Activated CD8-positive, alpha-beta T cell treated with anti-CD3 and anti-CD28 coated beads for 36 hours (primary cell): ENCODE measurements around the gene ZBTB2. TPM values are rescaled to one million over a fixed set of nuclear protein-coding genes. Genes with fewer than 3 reads are reported as not detected.
"Not testable (repeated sequence)": the region's sequence is repeated elsewhere in the genome, so short reads cannot be mapped to it uniquely, and the experiment has no call there.

Source experiments
- ATAC-seq: fragments of 200-7000 bp; cut with Tn5 transposase; one replicate; pipeline ENCODE4 v1.10.0; 2021; ENCODE audit warnings: mild to moderate bottlenecking, moderate library complexity
- CTCF ChIA-PET: fragments of 350-600 bp; sonication (Branson Sonifier 250); formaldehyde crosslinking; loops from one replicate; lab custom pipeline; 2021; ENCODE audit warnings: antibody characterized with exemption; lab: Charles Lee
- POLR2A ChIA-PET: fragments of 350-600 bp; sonication (Branson Sonifier 250); formaldehyde crosslinking; loops from one replicate; lab custom pipeline; 2021; ENCODE audit warnings: antibody characterized with exemption; lab: Charles Lee
- DNase-seq: peaks from one replicate; pipeline ENCODE4 v3.0.0-alpha.2; 2020
- H3K27ac Mint-ChIP-seq: one replicate; pipeline ENCODE4 v1.8.0; 2021; ENCODE audit warnings: mild to moderate bottlenecking, mixed read lengths
- H3K27me3 Mint-ChIP-seq: one replicate; pipeline ENCODE4 v1.8.0; 2021; ENCODE audit warnings: mixed read lengths
- H3K36me3 Mint-ChIP-seq: one replicate; pipeline ENCODE4 v1.8.0; 2021; ENCODE audit warnings: low read depth, mixed read lengths
- H3K4me1 Mint-ChIP-seq: one replicate; pipeline ENCODE4 v1.8.0; 2021; ENCODE audit warnings: low read depth, mixed read lengths
- H3K4me3 Mint-ChIP-seq: one replicate; pipeline ENCODE4 v1.8.0; 2021; ENCODE audit warnings: mild to moderate bottlenecking, moderate library complexity, mixed read lengths
- H3K9me3 Mint-ChIP-seq: one replicate; pipeline ENCODE4 v1.8.0; 2021; ENCODE audit warnings: mixed read lengths
- intact Hi-C: fragments of 100-400 bp; cut with micrococcal nuclease; formaldehyde crosslinking; loops from one replicate; pipeline ENCODE4 v1.10.0; 2022
- total RNA-seq, 2 experiments: library from RNA; stranded (reverse); gene quantifications; one replicate each; pipeline ENCODE4 v1.2.3, GENCODE V29; 2021
- TF ChIP-seq, protein P1 (sequence below): fragments of 200-600 bp; IDR thresholded peaks from one replicate; pipeline ENCODE4 v1.8.0; 2022; ENCODE audit warnings: antibody characterized with exemption, mild to moderate bottlenecking

Gene ZBTB2
- total RNA-seq, 2 experiments from 2014 or later = 16.5 to 16.7 TPM

DNA sequence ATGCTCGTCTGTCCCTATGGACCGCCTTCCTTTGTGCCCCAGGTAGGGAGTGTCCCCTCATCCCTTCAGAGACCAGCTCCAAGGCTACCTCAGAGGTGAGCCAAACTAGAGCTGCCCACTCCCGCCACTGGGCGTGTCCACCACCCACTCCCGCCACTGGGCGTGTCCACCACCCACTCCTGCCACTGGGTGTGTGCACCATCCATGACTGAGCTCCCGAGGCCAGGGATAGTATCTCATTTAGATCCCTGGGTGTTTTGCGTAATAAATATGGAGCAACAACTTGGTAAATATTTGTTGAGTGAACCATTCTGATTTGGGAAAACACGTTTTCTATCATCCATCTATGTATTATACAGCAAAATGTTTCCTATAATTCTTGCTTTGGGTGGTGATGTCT, 68.8 kb downstream of the ZBTB2 start:
- TF ChIP-seq, protein P1, sequence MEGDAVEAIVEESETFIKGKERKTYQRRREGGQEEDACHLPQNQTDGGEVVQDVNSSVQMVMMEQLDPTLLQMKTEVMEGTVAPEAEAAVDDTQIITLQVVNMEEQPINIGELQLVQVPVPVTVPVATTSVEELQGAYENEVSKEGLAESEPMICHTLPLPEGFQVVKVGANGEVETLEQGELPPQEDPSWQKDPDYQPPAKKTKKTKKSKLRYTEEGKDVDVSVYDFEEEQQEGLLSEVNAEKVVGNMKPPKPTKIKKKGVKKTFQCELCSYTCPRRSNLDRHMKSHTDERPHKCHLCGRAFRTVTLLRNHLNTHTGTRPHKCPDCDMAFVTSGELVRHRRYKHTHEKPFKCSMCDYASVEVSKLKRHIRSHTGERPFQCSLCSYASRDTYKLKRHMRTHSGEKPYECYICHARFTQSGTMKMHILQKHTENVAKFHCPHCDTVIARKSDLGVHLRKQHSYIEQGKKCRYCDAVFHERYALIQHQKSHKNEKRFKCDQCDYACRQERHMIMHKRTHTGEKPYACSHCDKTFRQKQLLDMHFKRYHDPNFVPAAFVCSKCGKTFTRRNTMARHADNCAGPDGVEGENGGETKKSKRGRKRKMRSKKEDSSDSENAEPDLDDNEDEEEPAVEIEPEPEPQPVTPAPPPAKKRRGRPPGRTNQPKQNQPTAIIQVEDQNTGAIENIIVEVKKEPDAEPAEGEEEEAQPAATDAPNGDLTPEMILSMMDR = no peak
- no peaks in the 10 kb centered on the region for H3K9me3 Mint-ChIP-seq
- POLR2A ChIA-PET = no interaction called here
- intact Hi-C loops = no loop called here
- H3K36me3 Mint-ChIP-seq = no peaks in the 10 kb centered on the region
- H3K4me3 Mint-ChIP-seq = no peak overlapping the region
- CTCF ChIA-PET = interaction anchor here (2.2 to 4.6 kb wide), 2 partner anchors 308 to 431 kb away, joined by 11 to 65 read pairs; no protein-coding TSS in a partner anchor
- ATAC-seq = no peak
- DNase-seq = no peak
- H3K27me3 Mint-ChIP-seq = peaks cover 30% of the 10 kb centered on the region
- H3K27ac Mint-ChIP-seq = no peak overlapping the region
- peaks cover 18% of the 10 kb centered on the region for H3K4me1 Mint-ChIP-seq

DNA sequence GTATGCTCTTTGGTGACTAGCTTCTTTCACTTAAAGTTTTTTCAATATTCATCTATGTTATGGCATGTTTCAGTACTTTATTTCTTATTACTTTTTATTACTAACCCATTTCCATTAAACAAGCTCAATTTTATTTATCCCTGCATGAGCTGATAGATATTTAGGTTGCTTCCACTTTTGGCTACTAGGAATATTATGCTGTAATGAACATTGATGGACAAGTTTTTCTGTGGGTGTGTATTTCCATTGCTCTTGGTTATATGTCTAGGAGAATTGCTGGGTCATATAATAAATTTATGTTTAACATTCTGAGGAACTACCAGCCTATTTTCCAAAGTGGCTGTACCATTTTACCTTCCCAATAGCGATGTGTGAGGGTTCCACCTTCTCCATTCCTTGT, 69.9 kb downstream of the ZBTB2 start:
- no peaks in the 10 kb centered on the region for H3K9me3 Mint-ChIP-seq
- CTCF ChIA-PET = interaction anchor here (1.0 to 2.2 kb wide), 2 partner anchors 13 to 307 kb away, joined by 3 to 11 read pairs; no protein-coding TSS in a partner anchor
- H3K4me1 Mint-ChIP-seq = peaks cover 18% of the 10 kb centered on the region
- no peak for DNase-seq
- no peak for ATAC-seq
- no peak overlapping the region for H3K4me3 Mint-ChIP-seq
- TF ChIP-seq, protein P1 = no peak
- intact Hi-C loops = no loop called here
- peaks cover 25% of the 10 kb centered on the region for H3K27me3 Mint-ChIP-seq
- no peak overlapping the region for H3K27ac Mint-ChIP-seq
- POLR2A ChIA-PET = no interaction called here
- H3K36me3 Mint-ChIP-seq = no peaks in the 10 kb centered on the region

DNA sequence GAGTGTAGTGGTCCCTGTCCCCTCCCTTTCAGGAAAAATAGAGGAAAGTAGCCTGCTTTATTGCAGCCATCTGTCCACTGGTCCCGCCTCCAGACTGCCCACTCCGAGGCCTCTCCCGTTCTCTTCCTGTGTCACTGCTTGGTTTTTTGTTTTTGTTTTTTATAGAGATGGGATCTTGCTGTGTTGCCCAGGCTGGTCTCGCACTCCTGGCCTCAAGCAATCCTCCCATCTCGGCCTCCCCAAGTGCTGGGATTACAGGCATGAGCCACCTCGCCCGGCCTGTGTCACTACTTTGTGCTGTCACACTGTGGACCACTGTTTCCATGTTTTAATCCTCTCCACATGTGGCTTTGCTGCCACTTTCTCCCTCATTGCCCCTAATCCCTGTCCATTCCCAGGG, 71.2 kb downstream of the ZBTB2 start:
- Mint-ChIP-seq H3K27ac (no peak overlapping the region), H3K36me3 (no peaks in the 10 kb centered on the region), H3K27me3 (peaks cover 15% of the 10 kb centered on the region), H3K9me3 (peaks cover 10% of the 10 kb centered on the region), H3K4me3 (no peak overlapping the region), H3K4me1 (peaks cover 9% of the 10 kb centered on the region)
- intact Hi-C loops = no loop called here
- no peak for DNase-seq
- no peak for ATAC-seq
- ChIA-PET POLR2A (no interaction called here), CTCF (no interaction called here)
- TF ChIP-seq, protein P1 = no peak

DNA sequence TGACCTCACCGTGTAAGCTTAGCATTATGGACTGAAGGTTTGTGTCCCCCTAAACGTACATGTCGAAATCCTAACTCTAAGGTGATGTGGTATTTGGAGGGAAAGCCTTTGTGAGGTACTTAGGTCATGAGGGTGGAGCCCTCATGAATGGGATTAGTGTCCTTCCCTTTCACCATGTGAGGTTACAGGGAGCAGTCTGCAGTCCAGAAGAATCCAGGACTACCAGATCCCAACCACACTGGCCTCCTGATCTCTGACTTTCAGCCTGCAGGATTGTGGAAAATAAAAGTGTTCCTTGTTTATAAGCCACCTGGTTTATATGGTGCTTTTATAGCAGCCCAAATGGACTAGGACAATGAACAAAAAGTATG, 73.4 kb downstream of the ZBTB2 start:
- ChIA-PET POLR2A (no interaction called here), CTCF (interaction anchor here (1.0 kb wide), 2 partner anchors 17 to 303 kb away, joined by 4 to 5 read pairs; no protein-coding TSS in a partner anchor)
- H3K27ac Mint-ChIP-seq = no peak overlapping the region
- H3K27me3 Mint-ChIP-seq = peaks cover 4% of the 10 kb centered on the region
- ATAC-seq (no peak), DNase-seq (no peak)
- TF ChIP-seq, protein P1 = no peak
- H3K9me3 Mint-ChIP-seq = peaks cover 11% of the 10 kb centered on the region
- intact Hi-C loops = no loop called here
- H3K4me1 Mint-ChIP-seq = no peaks in the 10 kb centered on the region
- no peaks in the 10 kb centered on the region for H3K36me3 Mint-ChIP-seq
- H3K4me3 Mint-ChIP-seq = no peak overlapping the region

DNA sequence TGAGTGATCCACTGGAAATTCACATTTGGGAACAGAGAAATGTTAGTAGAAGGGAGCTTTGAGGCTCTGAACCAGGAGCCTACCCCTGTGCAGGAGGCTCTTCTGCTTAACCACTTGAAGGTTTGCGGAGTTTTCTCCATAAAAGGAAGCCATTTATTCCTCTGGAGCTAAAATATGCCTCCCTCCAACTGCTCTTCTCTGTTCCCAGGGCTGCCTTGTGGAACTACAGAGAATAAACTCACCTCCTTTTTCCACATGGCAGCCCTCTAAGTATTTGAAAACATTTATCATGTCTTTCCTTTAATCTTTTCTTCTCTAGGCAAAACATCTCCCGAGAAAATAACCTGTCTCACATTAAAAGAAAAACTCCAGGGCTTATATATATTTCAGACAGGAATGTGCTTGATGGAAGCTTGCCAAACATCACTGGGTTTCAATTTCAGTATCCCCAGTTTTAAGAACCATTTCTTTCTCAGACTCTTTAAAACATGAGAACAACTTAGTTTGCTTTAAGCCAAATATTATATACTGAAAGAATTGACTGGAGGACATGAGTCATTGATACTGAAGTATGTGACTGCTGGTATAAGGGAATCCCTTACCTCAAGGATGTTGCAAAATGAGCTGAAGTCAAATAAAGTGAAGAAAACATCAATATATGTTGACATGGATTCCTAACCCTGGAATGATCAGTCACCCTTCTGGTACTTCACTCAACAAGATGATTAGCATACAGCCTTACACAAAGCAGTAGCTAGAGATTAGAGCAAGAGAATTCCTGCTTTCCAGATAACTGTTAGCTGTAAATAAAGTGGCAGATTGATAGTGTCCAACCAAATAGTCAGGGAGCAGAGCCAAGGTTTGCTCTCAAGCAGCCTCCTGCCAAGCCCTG, 74.0 kb downstream of the ZBTB2 start:
- H3K4me3 Mint-ChIP-seq = no peak overlapping the region
- H3K27me3 Mint-ChIP-seq = peaks cover under 1% of the 10 kb centered on the region
- no peaks in the 10 kb centered on the region for H3K4me1 Mint-ChIP-seq
- POLR2A ChIA-PET = no interaction called here
- H3K36me3 Mint-ChIP-seq = no peaks in the 10 kb centered on the region
- intact Hi-C loops = no loop called here
- TF ChIP-seq, protein P1 = no peak
- CTCF ChIA-PET = interaction anchor here (1.0 kb wide), 2 partner anchors 17 to 303 kb away, joined by 4 to 5 read pairs; no protein-coding TSS in a partner anchor
- DNase-seq = no peak
- peaks cover 11% of the 10 kb centered on the region for H3K9me3 Mint-ChIP-seq
- no peak overlapping the region for H3K27ac Mint-ChIP-seq
- no peak for ATAC-seq

DNA sequence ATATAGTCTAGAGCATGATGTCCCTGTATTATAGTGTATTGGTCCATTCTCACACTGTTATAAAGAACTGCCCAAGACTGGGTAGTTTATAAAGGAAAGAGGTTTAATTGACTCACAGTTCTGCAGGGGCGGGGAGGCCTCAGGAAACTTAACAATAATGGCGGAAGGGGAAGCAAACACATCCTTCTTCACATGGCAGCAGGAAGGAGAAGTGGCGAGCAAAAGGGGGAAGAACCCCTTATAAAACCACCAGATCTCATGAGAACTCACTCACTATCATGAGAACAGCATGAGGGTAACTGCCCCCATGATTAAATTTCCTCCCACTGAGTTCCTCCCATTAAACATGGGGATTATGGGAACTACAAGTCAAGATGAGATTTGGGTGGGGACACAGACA, 75.7 kb downstream of the ZBTB2 start:
- intact Hi-C loops, H3K4me3 Mint-ChIP-seq, H3K27me3 Mint-ChIP-seq, H3K36me3 Mint-ChIP-seq, DNase-seq, CTCF ChIA-PET, ATAC-seq, POLR2A ChIA-PET, H3K27ac Mint-ChIP-seq, H3K4me1 Mint-ChIP-seq: not testable (repeated sequence)
- peaks cover 11% of the 10 kb centered on the region for H3K9me3 Mint-ChIP-seq
